ENCODE results near the gene USP16.

DNA sequence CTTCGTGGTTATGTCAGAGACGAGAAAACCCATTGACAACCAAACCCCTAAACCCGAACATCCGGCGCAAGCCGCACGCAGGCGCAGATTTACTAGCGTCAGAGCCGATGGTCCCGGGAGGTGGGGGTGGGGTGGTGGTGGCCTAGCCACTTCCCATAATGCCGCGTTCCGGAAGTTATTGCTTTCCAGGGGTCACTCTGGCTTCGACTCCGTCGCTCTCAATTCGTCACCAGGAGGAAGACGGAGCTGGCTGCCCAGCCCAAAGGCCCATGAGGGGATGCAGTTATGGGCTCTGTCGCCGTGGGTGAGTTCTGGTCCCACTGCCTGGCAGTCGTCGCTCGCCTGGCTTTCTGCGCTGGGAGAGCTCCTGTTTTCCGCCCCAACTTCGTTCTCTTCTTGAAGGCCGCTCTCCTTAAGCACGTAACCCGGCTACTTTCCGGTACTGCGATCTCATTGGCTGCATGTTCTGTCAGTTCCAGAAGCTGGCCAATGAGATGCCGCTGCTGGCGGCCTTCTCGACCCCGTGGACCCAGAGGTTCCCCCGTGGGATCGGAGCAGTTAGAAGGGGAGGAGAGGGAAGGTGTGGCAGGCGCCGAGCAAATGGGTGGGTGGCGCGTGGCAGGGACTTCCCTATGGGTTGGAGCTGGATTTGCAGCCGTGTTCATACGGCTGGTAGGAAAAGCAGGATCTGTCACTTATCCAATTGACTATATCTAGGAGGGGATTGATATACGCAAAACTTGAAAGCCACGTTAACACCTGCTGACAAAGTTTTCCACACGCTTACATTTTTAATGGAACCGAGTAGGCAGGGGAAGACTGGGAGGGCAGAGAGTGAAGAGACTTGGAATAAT lies at the start of gene USP16:
- TF ChIP-seq GATA3 (IDR thresholded peaks at IDR 0.05; ENCODE audit: low read depth, low read length) (no peak), GATA2 (IDR thresholded peaks at IDR 0.05; ENCODE audit: low read depth, low read length) (no peak)

All from SH-SY5Y (cell line).